ENCODE results near the gene PNKP.

DNA sequence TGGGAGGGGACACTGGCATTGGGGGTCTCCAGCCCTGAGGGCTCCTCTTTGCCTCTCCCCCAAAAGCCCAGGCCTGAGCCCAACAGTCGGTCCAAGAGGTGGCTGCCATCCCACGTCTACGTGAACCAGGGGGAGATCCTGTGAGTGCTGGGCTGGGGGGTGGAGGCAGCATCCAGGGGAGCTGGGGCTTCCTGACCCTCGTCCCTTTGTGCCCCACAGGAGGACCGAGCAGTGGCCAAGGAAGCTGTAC, 9.6 kb downstream of the PNKP start:
- TF ChIP-seq CTCF (conservative IDR thresholded peaks at IDR 0.05; ENCODE audit: low read depth, low read length) (no peak), EZH2 (IDR thresholded peaks at IDR 0.05; ENCODE audit: borderline replicate concordance, low read depth, low read length, poor library complexity, severe bottlenecking) (no peak)
